Thymus (tissue), 11 donors: Measurements from ENCODE around the gene PCAT6. TPM values are rescaled to one million over a fixed set of nuclear protein-coding genes. Genes with fewer than 3 reads are reported as not detected.
A peak's percentile ranks its signal among the peaks of the same experiment; 100 is the strongest.

Experiments used
- DNase-seq, 9 donors: peaks; one replicate each; pipeline ENCODE4 v3.0.0-alpha.2; 2013; ENCODE audit warnings: low spot score in 9 of 9, low read depth in 6 of 9, missing footprints in 1 of 9
- H3K27ac ChIP-seq, 2 donors: one replicate each; pipeline ENCODE4 v1.5.1; 2013; ENCODE audit warnings: control low read depth in 1 of 2, low read depth in 1 of 2, low read length in 1 of 2, mild to moderate bottlenecking in 1 of 2, moderate library complexity in 1 of 2
- H3K27me3 ChIP-seq, 2 donors: one replicate each; pipeline ENCODE4 v1.5.1; 2013; ENCODE audit warnings: low read length in 1 of 2; ENCODE audit not compliant: control insufficient read depth in 2 of 2, insufficient read depth in 1 of 2
- H3K36me3 ChIP-seq, 2 donors: one replicate each; pipeline ENCODE4 v1.5.1; 2013; ENCODE audit warnings: low read length in 1 of 2, mild to moderate bottlenecking in 1 of 2, moderate library complexity in 1 of 2; ENCODE audit not compliant: control insufficient read depth in 2 of 2, insufficient read depth in 2 of 2
- H3K4me1 ChIP-seq, 2 donors: one replicate each; pipeline ENCODE4 v1.5.1; 2013; ENCODE audit warnings: low read length in 2 of 2; ENCODE audit not compliant: control insufficient read depth in 2 of 2, insufficient read depth in 2 of 2
- H3K4me3 ChIP-seq, 2 donors: one replicate each; pipeline ENCODE4 v1.5.1; 2013; ENCODE audit warnings: low read length in 2 of 2, control low read depth in 1 of 2, mild to moderate bottlenecking in 1 of 2
- H3K9me3 ChIP-seq, 2 donors: one replicate each; pipeline ENCODE4 v1.5.1; 2013; ENCODE audit warnings: low read length in 1 of 2, mild to moderate bottlenecking in 1 of 2; ENCODE audit not compliant: control insufficient read depth in 2 of 2, insufficient read depth in 1 of 2
- WGBS: extraction: QIAGEN DNeasy Blood & Tissue Kit; methylation state at CpG from one replicate; pipeline ENCODE4 v1.1.7; 2013; 5-methylcytosine and 5-hydroxymethylcytosine counted together
- polyA plus RNA-seq: library from polyadenylated mRNA; stranded (reverse); fragments of 200-250 nt; gene quantifications from one replicate; pipeline ENCODE4 v1.2.3, GENCODE V29; 2013
- total RNA-seq: library from RNA; stranded (reverse); fragments of 120-200 nt; gene quantifications from one replicate; pipeline ENCODE4 v1.2.4, GENCODE V29; 2013
- donor health status: healthy.

The PCAT6 gene
- total and polyA plus RNA-seq, 2 donors, result 0.19 to 1.5 TPM

- no peaks in the 10 kb centered on the region for H3K4me1 ChIP-seq
- H3K27ac ChIP-seq, result no peak overlapping the region
- H3K9me3 ChIP-seq, result no peaks in the 10 kb centered on the region
- WGBS, result 95% methylated on average over 7 of the region's 7 CpGs
- no peaks in the 10 kb centered on the region for H3K27me3 ChIP-seq
- H3K36me3 ChIP-seq, result no peaks in the 10 kb centered on the region
- H3K4me3 ChIP-seq, result no peak overlapping the region
- DNase-seq, result no peak
Measured at GRCh38 chr1:202850593-202851362, 40.0 kb downstream of the PCAT6 start.

DNA sequence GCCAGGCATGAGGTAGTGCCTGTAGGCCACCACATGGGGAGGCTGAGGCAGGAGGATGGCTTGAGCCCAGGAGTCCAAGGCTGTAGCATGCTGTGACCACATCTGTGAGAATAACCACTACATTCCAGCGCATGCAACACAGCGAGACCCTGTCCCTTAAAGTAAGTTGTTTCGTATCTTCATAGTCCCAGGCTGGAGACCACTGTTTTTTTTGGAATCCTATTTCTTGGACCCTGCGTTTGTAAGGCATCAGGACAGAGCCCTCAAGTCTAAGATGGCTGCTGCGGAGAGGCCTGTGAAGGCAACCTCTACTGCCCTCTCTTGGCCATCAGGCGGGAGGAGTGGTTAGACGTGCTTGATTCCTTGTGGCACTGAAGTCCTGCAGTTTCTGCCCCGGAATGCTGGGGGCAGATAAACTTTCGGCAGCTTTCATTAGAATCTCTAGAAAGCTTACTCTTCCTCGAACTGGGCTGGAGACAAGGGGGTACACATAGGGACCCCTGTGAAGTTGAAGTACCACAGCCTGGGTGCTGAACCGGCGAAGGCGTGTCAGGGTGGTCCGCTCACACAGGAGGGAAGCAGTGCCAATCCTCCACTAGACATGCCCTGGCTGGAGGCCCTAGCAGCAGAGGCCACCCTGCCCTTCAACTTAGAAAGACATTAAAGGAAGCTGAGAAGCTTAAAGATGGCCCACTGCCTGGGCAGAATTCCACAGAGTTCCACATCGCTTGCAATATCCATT is 41.6 kb downstream of the PCAT6 start:
- no peak overlapping the region for H3K4me3 ChIP-seq
- H3K36me3 ChIP-seq, result no peaks in the 10 kb centered on the region
- no peaks in the 10 kb centered on the region for H3K9me3 ChIP-seq
- peak in 3 of 9 donors; percentile 22 to 56 (median 41) for DNase-seq
- H3K27me3 ChIP-seq, result no peaks in the 10 kb centered on the region
- WGBS, result 69% methylated on average over 15 of the region's 15 CpGs
- no peaks in the 10 kb centered on the region for H3K4me1 ChIP-seq
- no peak overlapping the region for H3K27ac ChIP-seq

- Histone ChIP-seq H3K9me3 (no peaks in the 10 kb centered on the region), H3K4me1 (peaks cover 0 to 4% of the 10 kb centered on the region in 2 donors), H3K27ac (no peak overlapping the region), H3K4me3 (no peak overlapping the region), H3K27me3 (peaks cover 0 to 7% of the 10 kb centered on the region in 2 donors), H3K36me3 (no peaks in the 10 kb centered on the region)
- DNase-seq, result no peak
- 95% methylated on average over 8 of the region's 8 CpGs for WGBS
Measured at GRCh38 chr1:202854787-202855186, 44.0 kb downstream of the PCAT6 start.

DNA sequence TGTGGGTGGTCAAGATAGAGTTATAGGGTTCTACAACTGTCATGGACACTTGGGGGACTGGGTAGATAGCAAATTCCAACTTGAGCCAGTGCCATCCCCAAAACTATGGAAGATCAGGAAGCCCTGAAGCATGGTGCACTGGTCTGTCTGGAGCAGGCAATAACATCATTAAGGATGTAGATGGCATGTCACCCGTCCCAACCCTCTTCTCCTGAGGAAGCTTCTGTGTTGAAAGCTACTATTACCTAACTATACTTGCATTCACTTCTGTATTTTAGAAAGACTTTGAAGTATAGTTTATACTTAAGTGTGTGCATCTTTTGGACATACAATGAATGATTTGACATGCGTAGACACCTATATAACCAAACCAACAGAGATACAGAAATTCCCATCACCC is 45.3 kb downstream of the PCAT6 start:
- Histone ChIP-seq H3K4me3 (no peak overlapping the region), H3K27ac (no peak overlapping the region), H3K36me3 (no peaks in the 10 kb centered on the region), H3K4me1 (peaks cover 4 to 8% of the 10 kb centered on the region in 2 donors), H3K27me3 (peaks cover 7 to 19% of the 10 kb centered on the region in 2 donors), H3K9me3 (no peaks in the 10 kb centered on the region)
- WGBS, result 95% methylated on average over 2 of the region's 2 CpGs
- DNase-seq, result no peak

DNA sequence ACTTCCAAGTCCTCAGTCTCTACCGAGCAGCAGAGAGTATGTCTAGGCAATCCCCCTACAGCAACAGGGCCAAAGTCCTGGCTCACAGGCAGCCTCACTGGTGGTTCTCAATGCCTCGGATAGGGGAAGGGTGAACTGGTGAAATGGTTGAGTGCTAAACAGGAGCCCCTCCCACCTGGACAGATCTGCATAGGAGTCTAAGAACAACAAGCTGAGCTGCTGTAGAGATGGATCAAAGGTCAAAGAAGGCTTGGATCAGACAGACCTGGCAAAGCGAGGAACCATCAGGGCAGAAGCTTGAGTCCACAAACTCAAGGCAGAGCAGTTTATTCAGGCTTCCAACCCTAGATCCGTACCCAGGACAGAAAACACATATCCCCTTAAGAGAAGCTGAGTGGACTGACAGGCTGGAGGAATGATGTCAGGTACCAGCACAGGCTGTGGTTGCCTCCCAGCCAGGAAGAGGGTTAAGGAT is 46.4 kb downstream of the PCAT6 start:
- Histone ChIP-seq H3K27ac (no peak overlapping the region), H3K27me3 (peaks cover 15 to 31% of the 10 kb centered on the region in 2 donors), H3K4me3 (no peak overlapping the region), H3K36me3 (no peaks in the 10 kb centered on the region), H3K9me3 (no peaks in the 10 kb centered on the region), H3K4me1 (peaks cover 4 to 16% of the 10 kb centered on the region in 2 donors)
- DNase-seq, result no peak
- 73% methylated on average over 4 of the region's 4 CpGs for WGBS

DNA sequence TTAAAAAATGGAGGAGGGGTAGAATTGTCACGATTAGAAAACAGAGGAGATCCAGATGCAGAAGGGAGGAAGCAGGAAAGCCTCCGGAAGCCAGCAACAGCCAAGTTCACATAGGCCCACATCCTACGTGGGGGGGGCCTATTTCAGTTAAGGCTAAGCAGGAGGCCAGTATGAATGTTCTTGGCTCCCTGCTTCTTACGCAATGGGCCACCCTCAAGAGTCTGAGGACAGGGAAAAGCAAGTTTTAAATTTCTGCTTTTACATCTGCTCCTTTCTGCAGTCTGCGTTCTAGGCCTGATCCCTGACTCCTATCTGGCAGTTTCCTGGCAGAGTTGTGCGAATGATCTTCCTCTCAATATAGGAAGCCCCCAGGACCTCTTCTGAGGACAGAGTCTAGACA is 47.6 kb downstream of the PCAT6 start:
- Histone ChIP-seq H3K4me3 (no peak overlapping the region), H3K27me3 (peaks cover 20 to 41% of the 10 kb centered on the region in 2 donors), H3K9me3 (no peaks in the 10 kb centered on the region), H3K4me1 (peaks cover 4 to 16% of the 10 kb centered on the region in 2 donors), H3K36me3 (no peaks in the 10 kb centered on the region), H3K27ac (no peak overlapping the region)
- peak in 1 of 9 donors; percentile 19 for DNase-seq
- 42% methylated on average over 6 of the region's 6 CpGs for WGBS

- no peak overlapping the region for H3K4me3 ChIP-seq
- peaks cover 4 to 16% of the 10 kb centered on the region in 2 donors for H3K4me1 ChIP-seq
- H3K27me3 ChIP-seq, result peaks cover 20 to 47% of the 10 kb centered on the region in 2 donors
- no peaks in the 10 kb centered on the region for H3K9me3 ChIP-seq
- H3K27ac ChIP-seq, result no peak overlapping the region
- 97% methylated on average over 10 of the region's 10 CpGs for WGBS
- no peaks in the 10 kb centered on the region for H3K36me3 ChIP-seq
- no peak for DNase-seq
Measured at GRCh38 chr1:202858789-202859414, 48.1 kb downstream of the PCAT6 start.

DNA sequence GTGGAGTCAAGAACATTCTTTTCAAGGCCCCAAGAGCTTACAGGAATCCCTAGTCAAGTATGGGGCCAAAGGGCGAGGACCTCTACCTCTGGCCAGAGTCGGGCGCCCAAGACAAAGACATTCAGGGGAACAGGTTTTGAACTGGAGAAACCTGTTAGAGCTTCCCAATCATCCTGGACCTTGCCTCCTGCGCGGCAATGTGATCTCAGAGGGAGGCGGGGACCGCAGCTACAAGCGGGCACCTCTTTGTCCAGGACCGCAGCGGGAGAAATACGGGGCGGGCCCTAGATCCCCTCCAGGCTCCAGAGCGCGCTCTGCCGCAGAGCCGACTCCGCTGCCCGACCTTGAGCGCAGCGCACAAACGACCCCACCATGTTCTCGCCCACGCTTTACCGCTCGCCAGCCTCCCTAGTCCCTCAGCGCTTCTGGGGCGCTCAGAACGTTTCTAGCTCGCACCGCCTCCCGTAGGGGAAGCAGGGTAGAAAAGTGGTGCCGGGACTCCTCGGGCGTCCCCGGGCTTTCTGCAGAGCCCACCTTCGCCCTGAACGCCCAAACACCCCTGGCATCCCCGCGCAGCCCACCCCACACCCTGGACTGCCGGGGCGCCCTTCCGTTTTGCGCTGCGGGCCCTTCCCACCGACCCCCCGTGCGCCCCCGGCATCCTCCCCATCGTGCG is 50.1 kb downstream of the PCAT6 start:
- peak in 5 of 9 donors; percentile 26 to 66 (median 48) for DNase-seq
- Histone ChIP-seq H3K4me1 (peaks cover 4 to 16% of the 10 kb centered on the region in 2 donors), H3K4me3 (peak overlapping the region; percentile 53 to 56), H3K9me3 (no peaks in the 10 kb centered on the region), H3K27ac (no peak overlapping the region), H3K36me3 (no peaks in the 10 kb centered on the region), H3K27me3 (peaks cover 20 to 56% of the 10 kb centered on the region in 2 donors)
- 5% methylated on average over 50 of the region's 50 CpGs for WGBS
